SH-SY5Y (cell line): ENCODE results near the gene HAUS8.

Experiments
- GATA2 ChIP-seq: IDR thresholded peaks from 2 replicates; pipeline ENCODE4 v1.6.1; 2011; ENCODE audit warnings: mild to moderate bottlenecking, low read depth, low read length
- GATA3 ChIP-seq: IDR thresholded peaks from 2 replicates; pipeline ENCODE4 v1.6.1; 2011; ENCODE audit warnings: low read depth, mild to moderate bottlenecking, low read length, moderate library complexity

GRCh38 chr19:17086120-17086519, 10.9 kb upstream of the HAUS8 start:
- no peak for TF ChIP-seq GATA2
- no peak for TF ChIP-seq GATA3
